PC-9 (cell line): Measurements from ENCODE around the gene E2F1. TPM values are rescaled to one million over a fixed set of nuclear protein-coding genes. Genes with fewer than 3 reads are reported as not detected.
A peak's percentile ranks its signal among the peaks of the same experiment; 100 is the strongest.

Experiments used
- BruUV-seq: library from RNA; stranded (reverse); fragments of 400-500 nt; replicated peaks from 2 replicates; lab custom pipeline; 2021; lab: Mats Ljungman, UMichigan
- CTCF ChIA-PET: fragments of 300-600 bp; sonication (Branson Sonifier 250); formaldehyde crosslinking; loops from one replicate; lab custom pipeline; 2022; ENCODE audit warnings: antibody characterized with exemption; lab: Charles Lee
- POLR2A ChIA-PET: fragments of 300-600 bp; sonication (Branson Sonifier 250); formaldehyde crosslinking; loops from one replicate; lab custom pipeline; 2022; ENCODE audit warnings: antibody characterized with exemption; ENCODE audit not compliant: unreplicated experiment; lab: Charles Lee
- DNase-seq, 2 experiments: peaks; one replicate each; pipeline versions ENCODE4 v3.0.0 to v3.0.0-alpha.2; 2015 to 2022; ENCODE audit warnings: mixed read lengths in 1 of 2
- H2AFZ ChIP-seq: fragments of 200-600 bp; sonication (generic); 2 replicates; pipeline ENCODE4 v1.8.1; 2017; ENCODE audit warnings: antibody characterized with exemption
- H3F3A ChIP-seq: fragments of 200-600 bp; sonication (generic); 2 replicates; pipeline ENCODE4 v1.8.1; 2017; ENCODE audit warnings: antibody characterized with exemption, mild to moderate bottlenecking, low read depth; ENCODE audit not compliant: insufficient read depth
- H3K27ac ChIP-seq: fragments of 200-600 bp; sonication (generic); 2 replicates; pipeline ENCODE4 v1.6.1; 2016; ENCODE audit warnings: mixed run types
- H3K27me3 ChIP-seq: fragments of 200-600 bp; sonication (generic); 2 replicates; pipeline ENCODE4 v1.6.1; 2016; ENCODE audit warnings: low read depth, mixed run types; ENCODE audit not compliant: insufficient read depth
- H3K36me3 ChIP-seq: fragments of 200-600 bp; sonication (generic); 2 replicates; pipeline ENCODE4 v1.6.1; 2016; ENCODE audit warnings: low read depth, mixed run types
- H3K4me1 ChIP-seq: fragments of 200-600 bp; sonication (generic); replicated peaks from 2 replicates; pipeline ENCODE4 v1.6.1; 2016; ENCODE audit warnings: mixed run types; ENCODE audit not compliant: insufficient read depth
- H3K4me2 ChIP-seq: fragments of 200-600 bp; sonication (generic); 2 replicates; pipeline ENCODE4 v1.6.1; 2017; ENCODE audit warnings: mixed run types
- H3K4me3 ChIP-seq: fragments of 200-600 bp; sonication (generic); 2 replicates; pipeline ENCODE4 v1.6.1; 2016; ENCODE audit warnings: mixed run types
- H3K79me2 ChIP-seq: fragments of 200-600 bp; sonication (generic); 2 replicates; pipeline ENCODE4 v1.6.1; 2017; ENCODE audit warnings: low read depth, mixed run types
- H3K9me2 ChIP-seq: fragments of 200-600 bp; sonication (generic); 2 replicates; pipeline ENCODE4 v1.8.1; 2017; ENCODE audit warnings: mild to moderate bottlenecking; ENCODE audit not compliant: insufficient read depth
- H3K9me3 ChIP-seq: fragments of 200-600 bp; sonication (generic); 2 replicates; pipeline ENCODE4 v1.8.1; 2016; ENCODE audit warnings: low read depth; ENCODE audit not compliant: insufficient read depth
- H4K20me1 ChIP-seq: fragments of 200-600 bp; sonication (generic); 2 replicates; pipeline ENCODE4 v1.8.1; 2017; ENCODE audit not compliant: insufficient read depth
- CTCF ChIP-seq: fragments of 200-600 bp; sonication (generic); conservative IDR thresholded peaks from 2 replicates; pipeline ENCODE4 v1.6.1; 2017; ENCODE audit warnings: mixed run types, antibody characterized with exemption, mild to moderate bottlenecking, moderate library complexity
- EZH2 ChIP-seq: fragments of 200-600 bp; sonication (generic); IDR thresholded peaks from 2 replicates; pipeline ENCODE4 v1.8.0; 2017; ENCODE audit warnings: antibody characterized with exemption, low read depth
- intact Hi-C: fragments of 100-400 bp; cut with micrococcal nuclease; formaldehyde crosslinking; loops from one replicate; pipeline ENCODE4 v1.10.0; 2022; ENCODE audit not compliant: unreplicated experiment
- total RNA-seq: library from RNA; stranded (reverse); gene quantifications from 2 replicates; pipeline ENCODE4 v1.2.3, GENCODE V29; 2021

Gene E2F1
- total RNA-seq, 1 experiment from 2014 or later, result 31.5 TPM

DNA sequence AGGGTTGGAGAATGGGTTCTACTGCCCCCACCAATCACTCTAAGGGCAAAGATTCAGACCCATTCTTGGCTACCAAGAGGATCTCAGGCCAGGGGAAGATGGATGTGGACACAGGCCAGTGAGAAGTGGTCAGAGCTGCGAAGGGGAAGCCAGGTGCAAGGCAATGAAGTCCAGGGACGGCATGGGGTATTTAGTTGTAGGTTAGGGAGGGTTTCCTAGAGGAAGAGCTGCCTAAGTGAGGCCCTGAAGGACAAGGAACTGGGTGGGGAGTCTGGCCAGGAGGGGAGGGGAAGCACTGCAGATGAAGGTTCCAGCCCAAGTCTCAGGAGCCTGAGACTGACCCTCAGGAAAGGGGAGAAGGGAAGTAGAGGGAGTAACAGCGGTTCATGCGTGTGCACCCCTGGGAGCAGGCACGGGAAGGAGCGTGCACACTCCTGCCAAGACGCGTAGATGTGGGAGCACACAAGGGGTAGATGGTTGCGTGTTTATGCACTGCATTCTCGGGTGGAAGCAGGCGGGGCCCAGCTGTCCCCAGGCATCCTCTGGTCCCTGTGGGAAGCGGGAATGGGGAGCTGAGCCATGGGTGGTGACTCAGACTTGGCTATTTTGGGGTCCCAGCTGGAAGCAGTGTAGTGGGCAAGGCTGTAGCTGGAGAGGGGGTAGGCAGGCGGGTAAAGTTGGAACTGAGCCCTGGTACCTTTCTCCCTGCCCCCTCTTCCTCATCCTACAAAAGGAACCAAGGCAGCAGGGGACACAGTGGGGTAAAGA is 16.1 kb downstream of the E2F1 start:
- H3K36me3 ChIP-seq, result 0 out of 2 replicates have a peak, but pooled peaks cover 6% of the 10 kb centered on the region
- intact Hi-C loops, result loop anchor here (5.0 to 10.0 kb wide), 4 partner anchors 62 to 397 kb away; partner anchors contain the start of genes RALY and ZNF341
- no peak overlapping the region for H2AFZ ChIP-seq
- peaks cover 38% of the 10 kb centered on the region; the same call in 1 of the 2 replicates for H3K4me1 ChIP-seq
- H3K27me3 ChIP-seq, result no peaks in the 10 kb centered on the region
- no peak overlapping the region for H3K4me3 ChIP-seq
- peaks cover 48% of the 10 kb centered on the region for H3F3A ChIP-seq
- no peaks in the 10 kb centered on the region for H4K20me1 ChIP-seq
- BruUV-seq, result no TSS peak
- no peak for DNase-seq
- H3K4me2 ChIP-seq, result no peak overlapping the region
- ChIA-PET CTCF (interaction anchor here (0.6 kb wide), 1 partner anchor 13 kb away, joined by 3 read pairs; no protein-coding TSS in a partner anchor), POLR2A (no interaction called here)
- H3K27ac ChIP-seq, result no peak overlapping the region
- H3K9me3 ChIP-seq, result no peaks in the 10 kb centered on the region
- peaks cover 38% of the 10 kb centered on the region for H3K79me2 ChIP-seq
- no peaks in the 10 kb centered on the region for H3K9me2 ChIP-seq
- no peak for TF ChIP-seq CTCF
- TF ChIP-seq EZH2, result no peak

- 0 out of 2 replicates have a peak overlapping the region, but pooled peaks have one; percentile 82 for H3K4me2 ChIP-seq
- no peaks in the 10 kb centered on the region for H3K9me3 ChIP-seq
- H3K36me3 ChIP-seq, result 0 out of 2 replicates have a peak, but pooled peaks cover 6% of the 10 kb centered on the region
- peaks cover 38% of the 10 kb centered on the region for H3K79me2 ChIP-seq
- H3K9me2 ChIP-seq, result no peaks in the 10 kb centered on the region
- H3K27me3 ChIP-seq, result no peaks in the 10 kb centered on the region
- DNase-seq, result no peak
- no TSS peak for BruUV-seq
- H3K27ac ChIP-seq, result no peak overlapping the region
- CTCF ChIA-PET, result interaction anchor here (0.5 to 0.6 kb wide), 2 partner anchors 144 to 461 kb away, joined by 3 to 16 read pairs; no protein-coding TSS in a partner anchor
- no peak overlapping the region for H2AFZ ChIP-seq
- H4K20me1 ChIP-seq, result no peaks in the 10 kb centered on the region
- intact Hi-C loops, result loop anchor here (5.0 to 10.0 kb wide), 3 partner anchors 212 to 398 kb away; partner anchors contain the start of gene RALY
- no peak for TF ChIP-seq EZH2
- no peak for TF ChIP-seq CTCF
- peaks cover 49% of the 10 kb centered on the region for H3F3A ChIP-seq
- H3K4me1 ChIP-seq, result peaks cover 37% of the 10 kb centered on the region; the same call in 1 of the 2 replicates
- POLR2A ChIA-PET, result interaction anchor here (0.6 kb wide), 1 partner anchor 241 kb away, joined by 3 read pairs; no protein-coding TSS in a partner anchor
- H3K4me3 ChIP-seq, result no peak overlapping the region
Observed at GRCh38 chr20:33669224-33669623, 17.0 kb downstream of the E2F1 start.

GRCh38 chr20:33668466-33669155 is 17.6 kb downstream of the E2F1 start:
- no peak overlapping the region for H3K27ac ChIP-seq
- TF ChIP-seq EZH2 (no peak), CTCF (no peak)
- no peaks in the 10 kb centered on the region for H3K27me3 ChIP-seq
- ChIA-PET CTCF (interaction anchor here (0.5 to 1.0 kb wide), 6 partner anchors 36 to 461 kb away, joined by 3 to 16 read pairs (median 4); partner anchors contain the start of gene CBFA2T2), POLR2A (interaction anchor here (0.5 to 0.6 kb wide), 6 partner anchors 52 to 455 kb away, joined by 3 to 7 read pairs (median 4); no protein-coding TSS in a partner anchor)
- no peaks in the 10 kb centered on the region for H4K20me1 ChIP-seq
- H3K4me3 ChIP-seq, result peak overlapping the region; percentile 62; the same call in 1 of the 2 replicates
- peaks cover 40% of the 10 kb centered on the region; the same call in 1 of the 2 replicates for H3K4me1 ChIP-seq
- peak overlapping the region; percentile 82 for H3K4me2 ChIP-seq
- H3K79me2 ChIP-seq, result peaks cover 34% of the 10 kb centered on the region
- no peak for DNase-seq
- H2AFZ ChIP-seq, result no peak overlapping the region
- 0 out of 2 replicates have a peak, but pooled peaks cover 6% of the 10 kb centered on the region for H3K36me3 ChIP-seq
- intact Hi-C loops, result loop anchor here (1.0 to 10.0 kb wide), 4 partner anchors 211 to 399 kb away; partner anchors contain the start of gene RALY
- H3K9me2 ChIP-seq, result no peaks in the 10 kb centered on the region
- peaks cover 50% of the 10 kb centered on the region for H3F3A ChIP-seq
- no peaks in the 10 kb centered on the region for H3K9me3 ChIP-seq
- BruUV-seq, result TSS peak; percentile 21
